HEK293 (cell line): ENCODE data around the gene NAALADL2.
A peak's percentile ranks its signal among the peaks of the same experiment; 100 is the strongest.

Experiments
- AEBP2 ChIP-seq: fragments of 450-650 bp; formaldehyde crosslinking; IDR thresholded peaks from 2 replicates; pipeline ENCODE4 v1.5.1; 2016; ENCODE audit warnings: missing biosample characterization, missing genetic modification characterization, borderline replicate concordance
- TSHZ1 ChIP-seq: fragments of 450-650 bp; formaldehyde crosslinking; IDR thresholded peaks from 2 replicates; pipeline ENCODE4 v1.5.1; 2016; ENCODE audit warnings: missing biosample characterization, missing genetic modification characterization, borderline replicate concordance
- ZBTB11 ChIP-seq: fragments of 450-650 bp; formaldehyde crosslinking; conservative IDR thresholded peaks from 2 replicates; pipeline ENCODE4 v1.5.1; 2016; ENCODE audit warnings: low read depth, missing biosample characterization, missing genetic modification characterization
- ZBTB20 ChIP-seq: fragments of 450-650 bp; formaldehyde crosslinking; IDR thresholded peaks from 2 replicates; pipeline ENCODE4 v1.5.1; 2016; ENCODE audit warnings: missing biosample characterization, missing genetic modification characterization
- ZNF19 ChIP-seq: fragments of 450-650 bp; formaldehyde crosslinking; IDR thresholded peaks from 2 replicates; pipeline ENCODE4; 2016; ENCODE audit warnings: missing biosample characterization, missing genetic modification characterization, low read depth
- ZNF202 ChIP-seq: fragments of 450-650 bp; formaldehyde crosslinking; IDR thresholded peaks from 2 replicates; pipeline ENCODE4 v1.5.1; 2016; ENCODE audit warnings: missing biosample characterization, missing genetic modification characterization, borderline replicate concordance
- ZNF248 ChIP-seq: fragments of 450-650 bp; formaldehyde crosslinking; IDR thresholded peaks from 2 replicates; pipeline ENCODE4 v1.5.1; 2017; ENCODE audit warnings: missing biosample characterization, missing genetic modification characterization
- ZNF341 ChIP-seq: fragments of 450-650 bp; formaldehyde crosslinking; IDR thresholded peaks from 2 replicates; pipeline ENCODE4; 2016; ENCODE audit warnings: low read depth, missing biosample characterization, missing genetic modification characterization
- ZNF394 ChIP-seq: fragments of 450-650 bp; formaldehyde crosslinking; IDR thresholded peaks from 2 replicates; pipeline ENCODE4 v1.5.1; 2016; ENCODE audit warnings: missing biosample characterization, missing genetic modification characterization, mild to moderate bottlenecking, moderate library complexity, borderline replicate concordance
- ZNF423 ChIP-seq: fragments of 450-650 bp; formaldehyde crosslinking; IDR thresholded peaks from 2 replicates; pipeline ENCODE4 v1.5.1; 2016; ENCODE audit warnings: missing biosample characterization, missing genetic modification characterization
- ZNF426 ChIP-seq: fragments of 450-650 bp; formaldehyde crosslinking; IDR thresholded peaks from 2 replicates; pipeline ENCODE4 v1.5.1; 2017; ENCODE audit warnings: missing biosample characterization, missing genetic modification characterization, mild to moderate bottlenecking, inconsistent platforms, moderate library complexity
- ZNF518A ChIP-seq: fragments of 450-650 bp; formaldehyde crosslinking; conservative IDR thresholded peaks from 2 replicates; pipeline ENCODE4 v1.5.1; 2016; ENCODE audit warnings: low read depth, missing biosample characterization, missing genetic modification characterization
- ZNF555 ChIP-seq: fragments of 450-650 bp; formaldehyde crosslinking; conservative IDR thresholded peaks from 2 replicates; pipeline ENCODE4 v1.5.1; 2017; ENCODE audit warnings: missing biosample characterization, mild to moderate bottlenecking, missing genetic modification characterization, inconsistent platforms
- ZNF560 ChIP-seq: fragments of 450-650 bp; formaldehyde crosslinking; IDR thresholded peaks from 2 replicates; pipeline ENCODE4 v1.5.1; 2017; ENCODE audit warnings: missing biosample characterization, missing genetic modification characterization, borderline replicate concordance
- ZNF623 ChIP-seq: fragments of 450-650 bp; formaldehyde crosslinking; IDR thresholded peaks from 2 replicates; pipeline ENCODE4 v1.5.1; 2016; ENCODE audit warnings: missing biosample characterization, missing genetic modification characterization
- ZNF629 ChIP-seq: fragments of 450-650 bp; formaldehyde crosslinking; IDR thresholded peaks from 2 replicates; pipeline ENCODE4 v1.5.1; 2017; ENCODE audit warnings: missing biosample characterization, missing genetic modification characterization
- ZNF654 ChIP-seq: fragments of 450-650 bp; formaldehyde crosslinking; IDR thresholded peaks from 2 replicates; pipeline ENCODE4 v1.5.1; 2016; ENCODE audit warnings: low read depth, missing biosample characterization, missing genetic modification characterization

The NAALADL2 gene

GRCh38 chr3:175374705-175375104, 515.6 kb downstream of the NAALADL2 start (continued):
- TF ChIP-seq ZBTB11 (tag by site-specific recombination): peak; percentile 61
- TF ChIP-seq AEBP2 (tag by site-specific recombination): 0 out of 2 replicates have a peak, but pooled peaks have one; percentile 56
- TF ChIP-seq ZNF560 (tag by site-specific recombination): 0 out of 2 replicates have a peak, but pooled peaks have one; percentile 23
- no peak for TF ChIP-seq ZNF423 (tag by site-specific recombination)
- no peak for TF ChIP-seq TSHZ1 (tag by site-specific recombination)
- no peak for TF ChIP-seq ZNF341 (tag by site-specific recombination)
- TF ChIP-seq ZNF426: peak; percentile 76
- TF ChIP-seq ZNF629 (tag by site-specific recombination): 0 out of 2 replicates have a peak, but pooled peaks have one; percentile 20
- TF ChIP-seq ZNF623: peak; percentile 52
- peak; percentile 75; the same call in 1 of the 2 replicates for TF ChIP-seq ZNF394 (tag by site-specific recombination)
- TF ChIP-seq ZNF555 (tag by site-specific recombination): peak; percentile 69
- TF ChIP-seq ZNF654: 0 out of 2 replicates have a peak, but pooled peaks have one; percentile 22
- no peak for TF ChIP-seq ZNF248
- TF ChIP-seq ZNF19 (tag by site-specific recombination): 0 out of 2 replicates have a peak, but pooled peaks have one; percentile 23
- TF ChIP-seq ZNF202 (tag by site-specific recombination): peak; percentile 36; the same call in 1 of the 2 replicates
- TF ChIP-seq ZBTB20: no peak
- peak; percentile 77 for TF ChIP-seq ZNF518A (tag by site-specific recombination)
